Sigmoid colon (tissue), 4 donors: ENCODE data around the gene ALOX5.

ENCODE experiments used
- POLR2AphosphoS5 ChIP-seq, 4 donors: sonication (generic); formaldehyde crosslinking; IDR thresholded peaks; one replicate each; pipeline ENCODE4 v1.6.1; 2017; ENCODE audit warnings: antibody characterized with exemption in 4 of 4
- TF ChIP-seq, protein P1 (sequence below), 4 experiments: fragments of 450-650 bp in 3 of 4; fragments of 200-600 bp in 1 of 4; IDR thresholded peaks; one replicate each; pipeline ENCODE4 v1.5.1; 2016 to 2019; ENCODE audit warnings: antibody characterized with exemption in 4 of 4, mild to moderate bottlenecking in 3 of 4, moderate library complexity in 2 of 4

DNA sequence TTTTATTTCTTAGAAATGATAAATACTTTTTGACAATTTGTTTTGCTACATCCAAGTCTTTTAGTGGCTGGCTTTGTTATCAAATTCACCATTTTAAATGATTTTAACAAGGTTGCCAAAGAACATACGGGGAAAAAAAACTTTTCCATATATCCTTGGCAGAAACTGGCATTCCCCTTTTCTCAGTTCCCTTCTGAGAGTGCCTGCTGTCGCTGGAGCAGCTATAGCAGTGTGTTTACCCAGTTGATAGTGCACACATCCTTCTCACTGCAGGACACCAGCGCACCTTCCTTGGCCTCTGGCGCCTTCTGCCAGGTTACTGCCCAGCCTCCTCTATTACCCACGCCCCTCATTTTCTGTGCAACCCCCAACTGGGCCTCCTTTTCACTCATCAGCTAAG is 94.1 kb downstream of the ALOX5 start:
- TF ChIP-seq, protein P1, sequence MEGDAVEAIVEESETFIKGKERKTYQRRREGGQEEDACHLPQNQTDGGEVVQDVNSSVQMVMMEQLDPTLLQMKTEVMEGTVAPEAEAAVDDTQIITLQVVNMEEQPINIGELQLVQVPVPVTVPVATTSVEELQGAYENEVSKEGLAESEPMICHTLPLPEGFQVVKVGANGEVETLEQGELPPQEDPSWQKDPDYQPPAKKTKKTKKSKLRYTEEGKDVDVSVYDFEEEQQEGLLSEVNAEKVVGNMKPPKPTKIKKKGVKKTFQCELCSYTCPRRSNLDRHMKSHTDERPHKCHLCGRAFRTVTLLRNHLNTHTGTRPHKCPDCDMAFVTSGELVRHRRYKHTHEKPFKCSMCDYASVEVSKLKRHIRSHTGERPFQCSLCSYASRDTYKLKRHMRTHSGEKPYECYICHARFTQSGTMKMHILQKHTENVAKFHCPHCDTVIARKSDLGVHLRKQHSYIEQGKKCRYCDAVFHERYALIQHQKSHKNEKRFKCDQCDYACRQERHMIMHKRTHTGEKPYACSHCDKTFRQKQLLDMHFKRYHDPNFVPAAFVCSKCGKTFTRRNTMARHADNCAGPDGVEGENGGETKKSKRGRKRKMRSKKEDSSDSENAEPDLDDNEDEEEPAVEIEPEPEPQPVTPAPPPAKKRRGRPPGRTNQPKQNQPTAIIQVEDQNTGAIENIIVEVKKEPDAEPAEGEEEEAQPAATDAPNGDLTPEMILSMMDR (IDR thresholded peaks at IDR 0.05), result no peak
- no peak for TF ChIP-seq POLR2AphosphoS5 (IDR thresholded peaks at IDR 0.05)
